ENCODE data around the gene SLC6A17. TPM values are rescaled to one million over a fixed set of nuclear protein-coding genes. Genes with fewer than 3 reads are reported as not detected.

Gene SLC6A17
- total RNA-seq, 1 experiment from 2014 or later: 0.24 TPM

- Mint-ChIP-seq H3K9me3 (peaks cover 4% of the 10 kb centered on the region), H3K27me3 (ENCODE audit: low read depth) (peaks cover 8% of the 10 kb centered on the region; the same call in 1 of the 2 replicates), H3K27ac (no peak overlapping the region), H3K4me3 (no peak overlapping the region), H3K4me1 (peaks cover 8% of the 10 kb centered on the region; the same call in 1 of the 2 replicates), H3K36me3 (0 out of 2 replicates have a peak, but pooled peaks cover 3% of the 10 kb centered on the region)
- ChIA-PET POLR2A (no interaction called here), CTCF (no interaction called here)
- DNase-seq (ENCODE audit: low spot score) (no peak), ATAC-seq (no peak)
- no peak for TF ChIP-seq ZNF425 (CRISPR knock-in tag; conservative IDR thresholded peaks at IDR 0.05)
- no peak for TF ChIP-seq ZNF532 (CRISPR knock-in tag; IDR thresholded peaks at IDR 0.05; ENCODE audit: borderline replicate concordance)
Measured at GRCh38 chr1:110250749-110251148, 100.5 kb downstream of the SLC6A17 start.

Other genes with a start within 250 kb of the SLC6A17 start
- 2.5 to 3.3 TPM (median 3.0 TPM) in 3 replicates for gene CSF1, start 239.6 kb upstream of the SLC6A17 start, total RNA-seq (2021)
- 92.1 to 99.4 TPM (median 98.6 TPM) in 3 replicates for gene AHCYL1, start 165.7 kb upstream of the SLC6A17 start, total RNA-seq (2021)
- gene STRIP1, start 115.9 kb upstream of the SLC6A17 start, total RNA-seq (2021): 36.8 to 42.8 TPM (median 38.2 TPM) in 3 replicates
- 0.09 to 0.15 TPM in 2 of 3 replicates, not detected in the other for gene ALX3, start 79.8 kb upstream of the SLC6A17 start, total RNA-seq (2021)
- 0.11 TPM in 1 of 3 replicates, not detected in the others for gene UBL4B, start 38.1 kb upstream of the SLC6A17 start, total RNA-seq (2021)
- 19.9 to 21.9 TPM (median 21.9 TPM) in 3 replicates for gene KCNC4, start 59.8 kb downstream of the SLC6A17 start, total RNA-seq (2021)
- gene RBM15, start 188.9 kb downstream of the SLC6A17 start, total RNA-seq (2021): 43.5 to 50.6 TPM (median 44.8 TPM) in 3 replicates
- gene SLC16A4, start 240.5 kb downstream of the SLC6A17 start, total RNA-seq (2021): 0.11 to 0.30 TPM (median 0.28 TPM) in 3 replicates